Middle frontal gyrus (tissue), 1 donor: ENCODE data around the gene FPGS.

Experiments used
- DNase-seq: peaks from one replicate; pipeline ENCODE4 v3.0.0-alpha.2; 2015; ENCODE audit warnings: low spot score; ENCODE audit errors: extremely low spot score

Gene FPGS

DNA sequence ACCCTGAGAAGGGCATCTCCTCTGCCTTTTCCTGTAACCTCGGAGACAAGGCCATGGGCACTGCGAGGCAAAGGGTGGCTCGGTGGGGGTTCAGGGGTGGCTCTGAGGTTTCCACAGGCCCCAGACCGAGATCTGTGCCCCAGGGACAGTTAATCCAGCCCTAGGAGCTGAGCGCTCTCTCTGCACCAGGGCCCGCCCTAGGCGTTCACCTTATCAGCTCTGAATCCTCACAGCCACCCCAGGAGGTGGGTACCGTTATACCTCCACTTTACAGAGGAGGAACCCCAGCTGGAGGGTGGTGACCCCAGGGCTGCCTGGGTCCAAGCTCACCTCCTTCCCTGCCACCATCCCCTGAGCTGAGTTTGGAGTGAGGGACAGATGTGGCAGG, 54.0 kb downstream of the FPGS start:
- DNase-seq, result no peak

DNA sequence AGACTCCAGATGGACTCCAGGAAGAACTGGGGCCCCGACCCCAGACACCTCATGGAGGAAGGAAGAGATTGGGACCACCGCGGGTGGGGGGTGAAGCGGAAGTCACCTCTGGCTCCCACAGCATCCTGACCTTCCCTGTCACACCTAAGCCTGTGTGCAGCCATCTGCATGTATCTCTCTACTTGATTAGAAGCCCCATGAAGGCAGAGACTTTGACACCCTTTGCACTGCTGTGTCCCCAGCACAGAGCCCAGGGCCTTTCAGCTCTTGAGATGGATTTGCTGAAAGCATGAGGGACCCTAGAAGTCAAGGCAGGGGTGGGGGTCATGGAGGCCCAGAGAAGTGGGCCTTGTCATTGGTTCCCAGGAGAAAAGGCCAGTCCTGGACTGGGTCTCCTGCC, 54.6 kb downstream of the FPGS start:
- no peak for DNase-seq

DNA sequence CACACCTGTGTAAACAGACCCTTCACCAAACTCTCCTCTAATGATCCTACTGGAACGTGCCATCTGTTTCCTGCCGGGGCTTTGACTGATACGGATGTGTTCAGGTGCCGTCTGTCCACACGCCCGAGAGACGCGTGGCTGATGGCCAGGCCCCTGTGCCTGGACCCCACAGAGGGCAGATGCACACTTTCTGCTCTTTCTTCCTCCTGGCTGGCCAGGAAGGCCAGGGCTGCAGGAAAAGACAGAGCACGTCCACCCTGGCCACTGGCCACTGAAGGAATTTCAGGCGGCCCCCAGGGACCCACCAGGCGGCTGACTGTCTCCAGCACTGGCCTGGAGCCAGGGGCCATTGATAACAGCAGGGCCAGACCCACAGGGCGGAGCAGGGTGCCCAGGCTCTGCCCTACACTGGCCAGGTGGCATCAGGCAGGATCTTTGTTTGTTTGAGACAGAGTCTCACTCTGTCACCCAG, 55.4 kb downstream of the FPGS start:
- DNase-seq, result no peak

DNA sequence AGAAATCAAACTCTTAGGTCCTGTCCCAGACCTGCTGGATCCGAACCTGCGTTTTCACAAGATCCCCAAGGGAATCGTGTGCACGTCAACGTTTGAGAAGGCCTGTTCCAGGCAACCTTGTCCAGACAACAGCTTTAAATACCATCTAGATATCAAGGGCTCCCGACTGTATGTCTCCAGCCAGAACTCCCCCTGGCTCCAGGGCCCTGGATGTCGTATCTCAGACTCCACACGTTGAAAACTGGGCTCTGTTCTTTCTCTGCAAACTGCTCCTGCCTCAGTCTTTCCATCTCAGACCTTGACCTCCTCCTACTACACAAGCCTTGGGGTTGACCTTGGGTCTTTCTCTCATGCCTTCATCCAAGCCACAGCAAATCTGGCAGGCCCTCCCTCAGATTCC, 57.6 kb downstream of the FPGS start:
- no peak for DNase-seq

DNA sequence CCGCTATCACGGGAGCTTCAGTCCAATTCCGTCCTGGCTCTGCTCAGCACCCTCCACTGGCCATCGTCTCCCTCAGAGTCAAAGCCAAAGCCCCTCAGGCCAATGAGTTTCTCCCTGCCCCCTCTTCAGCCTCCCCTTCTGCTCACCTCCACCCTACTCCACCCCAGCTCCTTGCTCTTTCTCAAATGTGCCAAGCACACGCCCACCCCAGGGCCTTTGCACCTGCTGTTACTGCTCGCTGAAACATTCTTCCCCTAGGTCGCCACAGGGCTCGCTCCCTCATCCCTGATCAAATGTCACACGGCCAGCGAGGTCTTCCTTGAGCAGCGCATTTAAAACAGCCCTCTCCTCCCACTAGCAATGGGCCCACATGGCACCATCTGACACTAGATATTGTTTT, 58.1 kb downstream of the FPGS start:
- no peak for DNase-seq

DNA sequence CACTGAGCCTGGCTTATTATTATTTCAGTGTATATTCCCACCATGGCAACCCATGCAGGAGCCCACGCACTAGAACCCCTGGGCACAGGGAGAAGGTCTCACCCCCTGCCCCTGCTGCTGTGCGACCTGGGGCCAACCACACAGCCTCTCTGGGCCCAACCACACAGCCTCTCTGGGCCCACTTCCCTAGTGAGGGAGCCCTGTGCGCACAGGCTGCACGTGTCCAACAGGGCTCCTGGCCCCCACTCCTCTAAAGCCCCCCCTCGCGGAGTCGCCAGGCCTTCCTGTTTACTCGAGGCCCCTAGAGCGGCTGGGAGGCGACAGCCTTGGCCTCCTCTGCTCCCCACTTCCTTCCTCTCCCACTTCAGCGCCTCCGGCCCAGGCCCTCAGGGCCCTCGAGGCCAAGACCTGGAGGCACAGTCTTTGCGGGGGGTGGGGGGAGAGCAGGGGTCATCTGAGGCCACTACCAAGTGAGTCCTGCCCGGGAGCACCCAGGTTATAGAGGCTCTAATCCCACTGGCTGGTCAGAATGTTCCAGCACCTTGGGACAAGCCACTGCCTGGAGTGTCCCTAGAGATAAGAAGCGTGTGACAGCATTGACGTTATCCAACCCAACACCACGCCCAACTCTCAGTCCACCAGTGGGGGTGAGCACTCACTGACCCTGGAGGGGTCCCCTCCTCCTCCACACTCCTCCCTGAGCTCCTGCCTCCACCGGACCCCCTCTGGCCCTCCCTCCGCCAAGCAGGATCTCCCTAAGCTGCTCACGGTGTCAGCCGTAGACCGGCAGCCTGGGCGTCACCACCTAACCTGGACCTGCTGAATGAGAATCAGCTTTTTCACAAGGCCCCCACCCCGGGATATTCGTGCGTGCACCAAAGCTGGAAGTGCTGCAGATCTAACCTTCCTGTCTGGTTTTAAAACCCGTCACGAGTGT, 59.7 kb downstream of the FPGS start:
- no peak for DNase-seq

DNA sequence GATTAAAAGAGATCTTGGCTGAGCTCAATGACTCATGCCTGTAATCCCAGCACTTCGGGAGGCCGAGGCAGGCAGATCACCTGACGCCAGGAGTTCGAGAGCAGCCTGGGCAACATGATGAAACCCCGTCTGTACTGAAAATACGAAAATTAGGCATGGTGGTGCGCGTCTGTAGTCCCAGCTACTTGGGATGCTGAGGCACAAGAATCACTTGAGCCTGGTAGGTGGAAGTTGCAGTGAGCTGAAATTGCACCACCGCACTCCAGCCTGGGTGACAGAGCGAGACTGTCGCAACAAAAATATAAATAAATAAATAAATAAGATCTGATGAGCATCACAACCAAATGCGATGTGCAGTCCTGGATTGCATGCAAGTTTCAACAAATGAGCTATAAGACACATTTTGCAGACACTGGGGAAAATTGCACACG, 60.5 kb downstream of the FPGS start:
- DNase-seq, result no peak
